GM21723 (cell line): ENCODE results near the gene SLC22A31.

ENCODE experiments used
- ATAC-seq: cut with Tn5 transposase; IDR thresholded peaks from one replicate; pipeline ENCODE4 v1.9.1; 2021; ENCODE audit warnings: mild to moderate bottlenecking, moderate library complexity; ENCODE audit not compliant: unreplicated experiment

The SLC22A31 gene

GRCh38 chr16:89217138-89217387, 16.7 kb upstream of the SLC22A31 start:
- ATAC-seq: no peak

GRCh38 chr16:89216315-89217137, 16.2 kb upstream of the SLC22A31 start:
- peak; percentile 51 for ATAC-seq

- ATAC-seq: no peak
Measured at GRCh38 chr16:89210904-89211515, 10.7 kb upstream of the SLC22A31 start.

- ATAC-seq: no peak
Measured at GRCh38 chr16:89210165-89210903, 10.0 kb upstream of the SLC22A31 start.

GRCh38 chr16:89209522-89210044, 9.2 kb upstream of the SLC22A31 start:
- no peak for ATAC-seq

- ATAC-seq: no peak
Measured at GRCh38 chr16:89207993-89208392, 7.7 kb upstream of the SLC22A31 start.

GRCh38 chr16:89202422-89203215, 2.3 kb upstream of the SLC22A31 start:
- no peak for ATAC-seq

- ATAC-seq: no peak
Measured at GRCh38 chr16:89201439-89202377, 1.4 kb upstream of the SLC22A31 start.

- no peak for ATAC-seq
Measured at GRCh38 chr16:89200850-89201411, 594 bp upstream of the SLC22A31 start.

GRCh38 chr16:89199241-89200123, 855 bp downstream of the SLC22A31 start:
- ATAC-seq: no peak

- no peak for ATAC-seq
Measured at GRCh38 chr16:89198417-89199240, 1.7 kb downstream of the SLC22A31 start.

- no peak for ATAC-seq
Measured at GRCh38 chr16:89197633-89198416, 2.5 kb downstream of the SLC22A31 start.

- no peak for ATAC-seq
Measured at GRCh38 chr16:89197033-89197632, 3.2 kb downstream of the SLC22A31 start.

GRCh38 chr16:89195521-89196171, 4.7 kb downstream of the SLC22A31 start:
- ATAC-seq: no peak

GRCh38 chr16:89194340-89195311, 5.7 kb downstream of the SLC22A31 start:
- no peak for ATAC-seq
